ENCODE measurements around the gene LARP7. TPM values are rescaled to one million over a fixed set of nuclear protein-coding genes. Genes with fewer than 3 reads are reported as not detected.

LARP7 gene
- total and polyA plus RNA-seq, 2 of the 8 experiments (the other 6 are each of a cell fraction or from before 2014, with no cell fraction given), result 9.3 to 38.3 TPM

DNA sequence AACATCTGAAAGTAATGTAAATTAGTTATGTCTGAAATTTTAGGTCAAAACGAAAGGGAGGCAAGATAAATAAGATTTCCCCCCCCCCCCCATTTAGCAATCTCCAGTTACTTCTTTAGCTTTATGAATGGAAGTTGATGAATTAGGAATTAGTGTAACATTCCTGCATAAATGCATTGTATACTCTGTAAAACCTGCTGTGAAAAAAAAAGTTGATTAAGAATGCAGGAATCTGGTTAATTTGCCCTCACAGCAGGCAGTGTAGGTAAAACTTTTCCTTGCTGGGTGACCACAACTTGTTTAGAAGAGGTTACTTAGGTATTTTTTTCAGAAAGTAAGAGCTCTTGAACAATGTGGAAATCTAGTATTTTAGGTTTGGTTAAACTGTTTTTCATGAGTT lies 15.3 kb downstream of the LARP7 start (continued):
- TF ChIP-seq CBX5 (IDR thresholded peaks at IDR 0.05; ENCODE audit: low read depth, low read length) (no peak), BACH1 (IDR thresholded peaks at IDR 0.05; ENCODE audit: low read length) (no peak), GTF2F1 (IDR thresholded peaks at IDR 0.05; ENCODE audit: borderline replicate concordance, low read depth, low read length) (0 out of 2 replicates have a peak, but pooled peaks have one; percentile 29), SP4 (IDR thresholded peaks at IDR 0.05; ENCODE audit: low read length) (no peak), NRF1 (IDR thresholded peaks at IDR 0.05; ENCODE audit: low read depth, low read length) (no peak), RNF2 (IDR thresholded peaks at IDR 0.05; ENCODE audit: borderline replicate concordance, low read depth, low read length, missing control alignments, poor library complexity, severe bottlenecking) (no peak), TAF7 (optimal IDR thresholded peaks at IDR 0.05; ENCODE audit: borderline replicate concordance, low read depth, low read length) (peak; percentile 60), HDAC6 (IDR thresholded peaks at IDR 0.05; ENCODE audit: low read depth, low read length) (no peak), TEAD4 (IDR thresholded peaks at IDR 0.05; ENCODE audit: low read depth, low read length) (peak; percentile 99), JUN (IDR thresholded peaks at IDR 0.05; ENCODE audit: low read depth, low read length) (peak; percentile 38; the same call in 1 of the 2 replicates), RXRA (IDR thresholded peaks at IDR 0.05; ENCODE audit: insufficient read depth, low read depth, low read length) (no peak), FOSL1 (IDR thresholded peaks at IDR 0.05; ENCODE audit: insufficient read depth, low read depth, low read length) (no peak), RBBP5 (IDR thresholded peaks at IDR 0.05; ENCODE audit: borderline replicate concordance, low read depth, low read length) (no peak), POLR2A (IDR thresholded peaks at IDR 0.05; ENCODE audit: control extremely low read depth in 1 of 2, low read depth in 2 of 2, low read length in 2 of 2) (peak in 1 of 2 experiments; percentile 31; a peak in 1 of 3 replicates), SRF (IDR thresholded peaks at IDR 0.05; ENCODE audit: low read depth, low read length) (no peak), CTBP2 (IDR thresholded peaks at IDR 0.05; ENCODE audit: borderline replicate concordance, insufficient read depth, insufficient read length, low read length) (no peak), CEBPB (IDR thresholded peaks at IDR 0.05; ENCODE audit: low read depth, low read length) (peak; percentile 71), SAP30 (IDR thresholded peaks at IDR 0.05; ENCODE audit: insufficient read depth, insufficient replicate concordance, low read length) (no peak), PHF8 (conservative IDR thresholded peaks at IDR 0.05; ENCODE audit: low read depth, low read length) (no peak), TCF12 (IDR thresholded peaks at IDR 0.05; ENCODE audit: low read depth, low read length) (peak; percentile 92), KDM1A (IDR thresholded peaks at IDR 0.05; ENCODE audit: borderline replicate concordance, low read length) (no peak), KDM4A (IDR thresholded peaks at IDR 0.05; ENCODE audit: low read depth, low read length, severe bottlenecking) (no peak), RFX5 (IDR thresholded peaks at IDR 0.05; ENCODE audit: borderline replicate concordance, low read depth, low read length) (no peak), NANOG (IDR thresholded peaks at IDR 0.05; ENCODE audit: insufficient read depth, low read depth, low read length, poor library complexity, severe bottlenecking) (peak; percentile 86)
- TF ChIP-seq, protein P1, sequence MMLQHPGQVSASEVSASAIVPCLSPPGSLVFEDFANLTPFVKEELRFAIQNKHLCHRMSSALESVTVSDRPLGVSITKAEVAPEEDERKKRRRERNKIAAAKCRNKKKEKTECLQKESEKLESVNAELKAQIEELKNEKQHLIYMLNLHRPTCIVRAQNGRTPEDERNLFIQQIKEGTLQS (IDR thresholded peaks at IDR 0.05; ENCODE audit: insufficient read depth, low read depth, low read length), result no peak

Measured in H1 (cell line).